IgD-negative memory B cell (primary cell): Measurements from ENCODE around the gene PIP4K2B. TPM values are rescaled to one million over a fixed set of nuclear protein-coding genes. Genes with fewer than 3 reads are reported as not detected.

Source experiments
- H3K27ac Mint-ChIP-seq, 3 donors: one replicate each; pipeline ENCODE4 v1.8.0; 2020 to 2022; ENCODE audit warnings: mild to moderate bottlenecking in 3 of 3, mixed read lengths in 3 of 3, moderate library complexity in 1 of 3
- H3K27me3 Mint-ChIP-seq: one replicate; pipeline ENCODE4 v1.8.0; 2021; ENCODE audit warnings: mixed read lengths
- H3K36me3 Mint-ChIP-seq: one replicate; pipeline ENCODE4 v1.8.0; 2020; ENCODE audit warnings: mild to moderate bottlenecking, mixed read lengths
- H3K4me1 Mint-ChIP-seq, 3 donors: one replicate each; pipeline ENCODE4 v1.8.0; 2020 to 2022; ENCODE audit warnings: mixed read lengths in 3 of 3, mild to moderate bottlenecking in 1 of 3
- H3K4me3 Mint-ChIP-seq, 4 donors: one replicate each; pipeline ENCODE4 v1.8.0; 2020 to 2022; ENCODE audit warnings: mild to moderate bottlenecking in 4 of 4, mixed read lengths in 4 of 4, moderate library complexity in 3 of 4
- H3K9me3 Mint-ChIP-seq, 3 donors: one replicate each; pipeline ENCODE4 v1.8.0; 2020 to 2021; ENCODE audit warnings: mixed read lengths in 3 of 3, mild to moderate bottlenecking in 1 of 3
- polyA plus RNA-seq: library from polyadenylated mRNA; unstranded; fragments of 300-500 nt; fragmentation: Illumina TruSeq; gene quantifications from one replicate; pipeline ENCODE4 v1.2.3, GENCODE V29; 2021

Gene PIP4K2B
- polyA plus RNA-seq, 1 donor from 2014 or later = 11.5 TPM

DNA sequence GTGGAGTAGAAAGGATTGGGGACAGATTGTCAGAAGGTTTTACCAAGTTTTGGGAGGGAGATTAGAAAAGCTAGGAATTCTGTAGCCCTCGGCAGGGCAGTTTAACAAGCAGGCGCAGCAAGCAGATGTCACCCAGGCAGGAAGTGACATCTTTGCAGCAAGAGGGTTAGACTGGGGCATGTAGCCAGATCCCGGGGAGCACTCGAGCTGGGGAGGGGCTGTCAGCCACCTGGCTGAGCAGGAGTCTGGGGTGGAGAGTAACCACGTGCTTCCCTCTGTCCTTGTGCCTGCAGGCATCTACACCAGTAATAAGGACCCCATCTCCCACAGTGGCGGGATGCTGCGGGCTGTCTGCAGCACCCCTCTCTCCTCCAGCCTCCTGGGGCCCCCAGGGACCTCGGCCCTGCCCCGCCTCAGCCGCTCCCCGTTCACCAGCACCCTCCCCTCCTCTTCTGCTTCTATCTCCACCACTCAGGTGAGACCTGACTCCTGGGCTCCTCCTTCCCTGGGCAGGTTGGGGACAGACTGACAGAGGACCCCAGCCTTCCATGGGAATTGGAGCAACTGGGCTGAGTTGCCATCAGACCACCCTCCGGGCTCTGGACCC is 82.1 kb downstream of the PIP4K2B start:
- H3K9me3 Mint-ChIP-seq = no peaks in the 10 kb centered on the region
- no peaks in the 10 kb centered on the region for H3K27me3 Mint-ChIP-seq
- peaks cover 2% of the 10 kb centered on the region for H3K36me3 Mint-ChIP-seq
- no peak overlapping the region for H3K4me3 Mint-ChIP-seq
- H3K27ac Mint-ChIP-seq = no peak overlapping the region
- peaks cover 5 to 14% (median 5%) of the 10 kb centered on the region in 3 donors for H3K4me1 Mint-ChIP-seq

DNA sequence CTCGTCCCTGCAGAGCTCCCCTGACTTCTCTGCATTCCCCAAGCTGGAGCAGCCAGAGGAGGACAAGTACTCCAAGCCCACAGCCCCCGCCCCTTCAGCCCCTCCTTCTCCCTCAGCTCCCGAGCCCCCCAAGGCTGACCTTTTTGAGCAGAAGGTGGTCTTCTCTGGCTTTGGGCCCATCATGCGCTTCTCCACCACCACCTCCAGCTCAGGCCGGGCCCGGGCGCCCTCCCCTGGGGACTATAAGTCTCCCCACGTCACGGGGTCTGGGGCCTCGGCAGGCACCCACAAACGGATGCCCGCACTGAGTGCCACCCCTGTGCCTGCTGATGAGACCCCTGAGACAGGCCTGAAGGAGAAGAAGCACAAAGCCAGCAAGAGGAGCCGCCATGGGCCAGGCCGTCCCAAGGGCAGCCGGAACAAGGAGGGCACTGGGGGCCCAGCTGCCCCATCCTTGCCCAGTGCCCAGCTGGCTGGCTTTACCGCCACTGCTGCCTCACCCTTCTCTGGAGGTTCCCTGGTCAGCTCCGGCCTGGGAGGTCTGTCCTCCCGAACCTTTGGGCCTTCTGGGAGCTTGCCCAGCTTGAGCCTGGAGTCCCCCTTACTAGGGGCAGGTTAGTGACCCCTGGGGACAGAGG is 82.9 kb downstream of the PIP4K2B start:
- H3K4me3 Mint-ChIP-seq = no peak overlapping the region
- no peaks in the 10 kb centered on the region for H3K27me3 Mint-ChIP-seq
- peaks cover 5 to 14% (median 5%) of the 10 kb centered on the region in 3 donors for H3K4me1 Mint-ChIP-seq
- no peak overlapping the region for H3K27ac Mint-ChIP-seq
- H3K36me3 Mint-ChIP-seq = peaks cover 2% of the 10 kb centered on the region
- no peaks in the 10 kb centered on the region for H3K9me3 Mint-ChIP-seq

Other genes with a start within 250 kb of the PIP4K2B start
- gene SRCIN1, start 193.6 kb downstream of the PIP4K2B start, polyA plus RNA-seq = not detected
- gene EPOP, start 124.6 kb downstream of the PIP4K2B start, polyA plus RNA-seq = not detected
- gene MLLT6, start 94.3 kb downstream of the PIP4K2B start, polyA plus RNA-seq = 7.9 TPM
- gene CISD3, start 69.2 kb downstream of the PIP4K2B start, polyA plus RNA-seq = 29.1 TPM
- gene PCGF2, start 51.2 kb downstream of the PIP4K2B start, polyA plus RNA-seq = not detected
- gene PSMB3, start 46.8 kb downstream of the PIP4K2B start, polyA plus RNA-seq = 426 TPM
- 17.1 TPM for gene CWC25, start 25.8 kb upstream of the PIP4K2B start, polyA plus RNA-seq
- gene RPL23, start 54.2 kb upstream of the PIP4K2B start, polyA plus RNA-seq = 1,385 TPM
- 44.5 TPM for gene LASP1, start 70.5 kb upstream of the PIP4K2B start, polyA plus RNA-seq
- gene FBXO47, start 167.8 kb upstream of the PIP4K2B start, polyA plus RNA-seq = not detected